Right renal pelvis (tissue), 4 donors: ENCODE data around the gene PMS1. TPM values are rescaled to one million over a fixed set of nuclear protein-coding genes. Genes with fewer than 3 reads are reported as not detected.
"Not testable (repeated sequence)": the region's sequence is repeated elsewhere in the genome, so short reads cannot be mapped to it uniquely, and the experiment has no call there.

ENCODE experiments used
- DNase-seq, 4 donors: peaks; one replicate each; pipeline ENCODE4 v3.0.0-alpha.2; 2013; ENCODE audit warnings: low read depth in 4 of 4, low spot score in 3 of 4, missing footprints in 1 of 4
- polyA plus RNA-seq, 4 donors: library from polyadenylated mRNA; unstranded; fragments of 120-200 nt; gene quantifications; one replicate each; pipeline ENCODE4 v1.2.1, GENCODE V29; 2013; ENCODE audit not compliant: insufficient read length in 4 of 4

PMS1 gene
- polyA plus RNA-seq, 4 donors: 31.2 to 42.6 (median 38.7) TPM

DNA sequence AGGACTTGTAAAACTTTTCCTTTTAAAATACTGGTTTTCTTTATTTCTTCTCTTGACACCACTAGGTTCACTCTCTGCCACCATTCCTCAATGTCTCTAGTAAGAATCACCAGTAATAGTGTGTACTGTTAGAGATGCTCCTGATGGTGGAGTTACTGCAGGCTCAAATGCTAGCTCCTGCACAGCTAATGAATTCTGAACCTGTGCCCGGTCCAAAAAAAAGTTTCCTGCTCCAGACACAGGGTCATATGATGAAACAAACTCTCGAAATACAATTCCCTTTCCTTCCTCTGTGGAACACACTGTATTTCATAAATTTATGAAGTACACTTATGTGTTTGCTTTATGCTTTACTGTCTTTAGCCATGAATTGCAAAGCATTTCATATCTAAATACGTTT lies 19.2 kb downstream of the PMS1 start:
- DNase-seq: no peak

DNA sequence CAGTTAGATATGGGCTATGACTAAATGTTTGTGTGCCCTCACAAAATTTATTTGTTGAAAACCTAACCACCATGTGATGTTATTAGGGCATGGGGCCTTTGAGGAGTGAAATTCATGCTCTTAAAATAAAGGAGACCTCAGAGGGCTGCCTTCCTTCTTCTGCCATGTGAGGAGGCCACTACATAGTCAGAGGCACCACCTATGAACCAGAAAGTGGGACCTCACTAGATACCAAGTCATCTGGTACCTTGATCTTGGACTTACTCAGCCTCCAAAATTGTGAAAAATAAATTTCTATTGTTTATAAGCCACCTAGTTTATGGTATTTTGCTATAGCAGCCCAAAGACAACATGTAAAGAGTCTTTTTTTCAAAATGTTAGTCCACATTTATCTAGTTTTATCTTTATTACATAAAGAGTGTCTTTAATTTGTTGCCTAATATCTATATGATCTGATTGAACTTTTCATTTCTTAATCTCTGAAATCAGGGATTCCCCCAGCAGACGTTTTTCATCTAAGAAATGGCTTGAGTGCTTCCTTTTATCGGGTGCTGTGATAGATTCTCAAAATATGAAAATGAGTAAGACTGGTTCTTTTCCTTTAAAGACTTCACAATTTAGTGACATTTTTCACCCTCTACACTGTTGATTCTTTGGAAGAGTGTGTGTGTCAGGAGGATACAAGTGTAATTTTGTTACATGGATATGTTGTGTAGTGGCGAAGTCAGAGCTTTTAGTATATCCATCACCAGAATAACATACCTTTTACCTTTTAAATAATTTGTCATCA lies 34.2 kb downstream of the PMS1 start:
- no peak for DNase-seq

DNA sequence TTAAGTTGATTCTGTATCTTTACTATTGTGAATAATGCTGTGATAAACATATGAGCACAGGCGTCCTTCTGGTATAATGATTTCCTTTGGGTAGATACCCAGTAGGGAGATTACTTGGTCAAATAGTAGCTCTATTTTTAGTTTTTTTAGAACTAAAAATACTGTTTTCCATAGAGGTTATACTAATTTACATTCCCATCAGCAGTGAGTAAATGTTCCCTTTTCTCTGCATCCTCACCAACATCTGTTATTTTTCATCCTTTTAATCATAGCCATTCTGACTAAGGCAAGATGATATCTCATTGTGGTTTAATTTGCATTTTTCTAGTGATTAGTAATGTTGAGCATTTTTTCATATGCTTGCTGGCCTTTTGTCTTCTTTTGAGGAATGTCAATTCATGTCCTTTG lies 35.1 kb downstream of the PMS1 start:
- DNase-seq: no peak

DNA sequence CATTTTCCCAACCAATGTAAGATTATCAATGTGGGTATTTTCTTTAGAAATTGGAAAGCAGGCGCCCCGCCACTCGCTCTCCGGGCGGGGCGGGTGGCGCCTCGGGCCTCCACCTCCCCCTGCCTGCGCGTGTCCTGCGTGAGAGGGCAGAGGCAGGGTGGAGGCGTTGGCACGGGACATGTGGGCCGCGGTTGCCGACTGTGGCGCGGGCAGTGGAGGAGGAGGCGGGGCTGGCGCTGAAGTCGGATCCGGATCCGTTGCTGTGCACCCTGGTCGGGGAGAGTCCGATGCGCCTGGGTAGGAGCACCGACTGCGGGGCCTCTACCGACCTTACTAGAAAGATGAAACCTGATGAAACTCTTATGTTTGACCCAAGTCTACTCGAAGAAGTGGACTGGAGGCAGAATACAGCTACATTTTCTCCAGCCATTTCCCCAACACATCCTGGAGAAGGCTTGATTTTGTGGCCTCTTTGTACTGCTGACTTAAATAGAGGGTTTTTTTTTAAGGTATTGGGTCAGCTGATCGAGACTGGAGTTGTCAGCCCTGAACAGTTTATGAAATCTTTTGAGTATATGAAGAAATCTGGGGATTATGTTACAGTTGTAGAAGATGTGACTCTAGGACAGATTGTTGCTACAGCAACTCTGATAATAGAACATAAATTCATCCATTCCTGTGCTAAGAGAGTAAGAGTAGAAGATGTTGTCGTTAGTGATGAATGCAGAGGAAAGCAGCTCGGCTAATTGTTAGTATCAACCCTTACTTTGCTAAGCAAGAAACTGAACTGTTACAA lies 37.9 kb downstream of the PMS1 start:
- DNase-seq: no peak

DNA sequence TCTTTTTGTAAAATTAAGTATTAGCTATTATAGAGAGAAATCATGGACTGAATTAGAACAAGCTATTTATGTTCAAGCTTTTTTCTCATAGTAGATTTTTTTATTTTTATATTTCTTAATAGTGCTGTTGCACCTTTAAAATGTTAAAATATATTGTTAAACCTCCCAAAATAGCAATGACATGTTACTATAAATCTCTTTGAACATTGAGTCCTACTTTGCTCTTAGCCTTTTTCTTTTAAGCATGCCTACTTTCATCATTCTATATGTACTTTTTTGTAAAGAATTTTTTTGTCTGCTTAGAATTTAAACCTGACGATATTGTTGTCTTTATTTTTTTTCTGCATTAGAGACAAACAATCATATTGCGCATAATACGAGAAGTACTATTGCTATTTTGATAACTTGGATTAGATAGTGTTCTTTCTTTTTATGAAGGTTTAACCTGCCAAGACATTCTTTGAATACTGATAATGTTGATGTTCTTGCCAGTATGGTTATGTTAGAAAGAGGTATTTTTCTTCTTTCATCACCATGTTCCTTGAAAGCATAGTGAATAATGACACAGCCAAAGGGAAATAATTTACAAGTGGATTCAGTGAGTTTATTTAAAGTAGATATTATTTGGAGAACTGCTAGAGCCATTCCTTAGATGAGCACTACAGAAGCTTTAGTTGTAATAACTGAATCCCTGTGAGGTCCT lies 40.6 kb downstream of the PMS1 start:
- no peak for DNase-seq

DNA sequence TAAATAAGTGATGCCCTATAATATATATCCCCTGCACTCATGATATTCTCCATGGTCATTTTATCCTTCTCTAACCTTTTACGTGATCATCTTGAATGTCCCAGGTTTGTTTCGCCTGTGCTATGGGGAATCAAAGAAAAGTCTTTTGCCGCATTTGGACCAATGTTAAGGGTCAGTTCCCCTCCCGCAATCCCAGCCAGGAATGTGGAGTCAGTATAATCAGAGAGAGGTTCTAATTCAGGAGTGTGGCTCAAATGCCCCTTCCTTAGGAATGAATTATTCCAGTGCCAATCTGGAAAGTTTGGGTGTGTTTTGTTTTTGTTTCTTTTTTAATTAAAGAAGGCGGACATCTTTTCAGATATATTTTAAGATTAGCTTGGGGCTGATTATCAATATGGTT lies 41.8 kb downstream of the PMS1 start:
- DNase-seq: no peak

DNA sequence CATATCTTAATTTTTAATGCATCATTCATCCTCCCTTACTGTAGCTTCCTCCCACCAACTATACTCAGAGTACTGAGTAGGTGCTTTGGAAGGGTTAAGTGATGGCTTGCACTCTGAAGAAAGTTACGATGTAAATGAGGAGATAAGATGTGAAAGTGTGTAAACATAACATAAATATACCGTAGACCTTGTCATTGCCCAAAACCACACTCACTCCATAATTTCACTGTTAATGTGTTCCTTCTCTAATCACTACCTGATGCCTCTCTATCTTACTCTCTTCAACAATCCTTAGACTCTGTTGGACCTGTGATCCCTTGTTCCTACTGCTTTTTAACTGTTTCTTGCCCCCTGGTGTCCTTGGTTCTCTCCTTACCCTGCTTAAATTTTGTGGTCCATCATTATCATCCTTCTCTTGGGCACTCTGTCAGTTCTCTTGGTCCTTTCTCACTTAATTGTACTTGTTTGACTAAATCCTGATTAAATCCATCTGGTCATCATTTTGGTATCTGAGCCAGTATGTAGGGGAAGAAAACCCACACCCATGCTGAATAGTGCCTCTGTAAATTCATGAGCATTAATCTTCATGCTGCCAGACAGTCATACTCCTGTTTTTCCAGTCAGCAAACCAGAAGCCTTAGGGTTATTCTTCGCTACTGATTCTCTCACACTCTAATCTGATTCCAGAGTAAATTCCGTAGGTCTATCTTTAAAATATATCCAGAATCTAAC lies 45.0 kb downstream of the PMS1 start:
- DNase-seq: no peak

DNA sequence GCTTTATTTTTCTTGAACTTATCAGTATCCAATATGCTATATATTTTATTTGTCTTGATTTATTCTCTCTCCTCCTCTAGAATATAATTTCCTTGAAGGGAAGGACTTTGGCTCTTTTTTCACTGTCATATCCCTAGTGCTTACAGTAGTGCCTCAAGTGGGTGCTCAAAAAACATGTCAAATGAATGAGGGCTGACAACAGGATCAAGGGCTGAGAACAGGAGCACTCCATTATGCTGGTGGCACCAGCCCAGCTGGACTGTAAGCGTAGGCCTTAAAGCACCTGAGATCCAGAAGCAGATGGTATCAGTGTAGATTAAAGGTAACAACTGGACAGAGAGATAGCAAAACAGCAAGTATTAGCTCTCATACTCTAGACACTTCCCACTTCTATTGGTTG lies 46.3 kb downstream of the PMS1 start:
- no peak for DNase-seq

DNA sequence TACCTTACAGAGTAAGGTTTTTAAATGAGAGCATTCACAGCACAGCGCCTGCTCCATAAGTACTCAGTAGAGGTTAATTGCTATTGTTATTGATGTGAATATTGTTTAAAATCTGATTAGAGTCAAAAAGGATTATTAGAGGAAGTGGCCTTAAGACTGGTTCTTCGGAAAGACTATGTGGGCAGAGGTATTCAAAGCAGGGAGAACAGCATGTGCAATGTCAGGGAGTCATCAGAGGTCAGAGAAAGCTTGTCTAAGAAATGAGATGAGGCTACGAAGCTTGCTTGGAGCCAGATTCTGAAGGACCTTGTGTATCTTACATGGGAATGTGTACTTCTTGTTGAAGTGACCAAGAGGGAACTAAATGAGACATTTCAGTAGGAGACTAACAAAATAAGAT lies 49.8 kb downstream of the PMS1 start:
- no peak for DNase-seq

DNA sequence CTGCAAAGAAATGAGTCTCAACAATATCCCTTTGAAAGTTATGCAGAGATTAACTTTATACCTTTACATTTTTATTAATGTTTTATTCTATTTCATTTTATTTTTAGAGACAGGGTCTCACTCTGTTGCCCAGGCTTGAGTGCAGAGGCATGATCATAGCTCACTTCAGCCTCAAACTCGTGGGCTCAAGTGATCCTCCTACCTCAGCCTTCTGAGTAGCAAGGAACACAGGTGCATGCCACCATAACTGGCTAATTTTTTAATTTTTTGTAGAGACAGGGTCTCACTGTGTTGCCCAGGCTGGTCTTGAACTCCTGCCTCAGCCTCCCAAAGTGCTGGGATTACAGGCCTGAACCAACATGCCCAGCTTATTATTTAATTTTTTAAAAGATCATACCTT lies 50.4 kb downstream of the PMS1 start:
- DNase-seq: not testable (repeated sequence)

DNA sequence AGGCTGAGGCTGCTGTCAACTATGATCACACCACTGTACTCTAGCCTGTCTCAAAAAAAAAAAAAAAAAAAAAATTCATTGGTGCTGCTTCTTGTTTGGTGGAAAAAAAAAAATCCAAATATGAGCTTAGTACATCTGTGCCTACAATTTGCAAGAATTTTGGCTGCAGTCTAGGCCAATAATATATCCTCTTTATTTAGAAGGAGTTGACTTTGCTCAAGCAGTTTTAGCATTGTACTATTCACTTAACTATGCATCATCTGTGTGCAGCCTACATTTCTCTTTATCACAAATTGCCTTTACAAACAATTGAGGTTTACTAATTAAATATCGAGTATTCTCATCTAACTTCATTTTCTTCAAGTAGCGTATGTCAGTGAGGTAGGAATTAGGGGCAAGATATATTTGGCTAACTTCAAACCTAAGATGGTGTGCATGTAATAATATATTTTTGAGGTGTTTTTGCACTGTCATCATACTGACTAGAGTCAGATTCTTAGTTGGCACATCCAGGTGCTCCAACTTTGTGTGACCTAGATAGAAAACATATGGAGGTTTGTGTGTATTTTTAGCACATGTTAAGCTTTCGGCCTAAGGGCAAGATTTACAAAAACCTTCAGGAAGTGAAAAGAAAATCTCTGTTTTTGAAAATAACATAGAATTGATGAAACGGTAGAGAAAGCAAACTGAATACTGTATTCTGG lies 51.8 kb downstream of the PMS1 start:
- DNase-seq: no peak

DNA sequence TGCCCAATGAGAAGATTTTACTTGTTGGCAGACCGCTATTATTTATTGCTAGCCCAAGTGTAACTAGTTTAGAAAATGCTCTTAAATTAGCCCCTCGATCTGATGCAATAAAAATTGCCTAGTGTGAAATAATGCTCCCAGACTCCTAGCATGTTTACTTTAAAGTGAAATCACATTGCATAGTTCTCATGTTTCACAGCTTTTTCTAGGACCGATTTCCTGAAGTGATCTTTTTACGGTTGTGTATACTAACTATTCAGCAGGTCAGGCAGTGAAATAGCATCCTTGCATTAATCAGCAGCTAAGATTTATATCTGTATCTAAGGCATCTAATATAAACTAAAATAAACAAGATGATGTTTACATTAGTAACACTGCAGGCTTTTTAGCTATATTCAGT lies 52.4 kb downstream of the PMS1 start:
- DNase-seq: peak in 3 of 4 donors; percentile 18 to 49 (median 25)

DNA sequence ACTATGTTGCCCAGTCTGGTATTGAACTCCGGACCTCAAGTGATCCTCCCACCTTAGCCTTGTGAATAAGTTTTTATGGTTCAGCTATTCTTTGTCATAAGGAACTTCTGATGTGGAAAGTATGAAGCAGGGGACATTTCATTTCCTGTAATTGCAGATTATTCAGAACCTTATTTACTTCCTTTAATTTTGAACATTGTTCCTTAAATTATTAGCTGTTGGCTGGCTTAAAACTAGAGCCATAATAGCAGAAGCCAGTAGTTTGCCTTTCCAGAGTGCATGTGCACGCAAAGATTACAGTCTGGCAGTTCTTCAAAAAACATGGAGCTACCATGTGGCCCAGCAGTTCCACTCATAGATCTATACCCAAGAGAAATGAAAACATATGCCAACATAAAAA lies 53.1 kb downstream of the PMS1 start:
- DNase-seq: no peak

DNA sequence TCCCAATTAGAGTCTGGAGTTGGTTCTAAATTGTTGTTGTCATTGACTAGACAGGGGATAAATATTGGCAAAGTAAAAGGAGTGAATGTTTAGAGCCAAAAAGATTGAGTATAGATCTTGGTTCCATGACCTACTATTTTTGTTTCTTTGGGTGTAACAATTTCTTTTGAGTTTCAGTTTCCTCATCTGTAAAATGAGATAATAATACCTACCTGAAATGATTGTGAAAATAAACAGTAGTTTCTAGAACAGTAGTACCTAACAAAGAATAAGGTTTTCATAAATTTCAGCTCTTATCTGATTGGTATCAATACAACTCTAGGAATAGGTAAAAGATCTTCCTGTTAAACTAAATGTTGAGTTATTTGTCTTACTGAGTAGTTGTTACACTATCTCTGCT lies 56.8 kb downstream of the PMS1 start:
- DNase-seq: no peak

DNA sequence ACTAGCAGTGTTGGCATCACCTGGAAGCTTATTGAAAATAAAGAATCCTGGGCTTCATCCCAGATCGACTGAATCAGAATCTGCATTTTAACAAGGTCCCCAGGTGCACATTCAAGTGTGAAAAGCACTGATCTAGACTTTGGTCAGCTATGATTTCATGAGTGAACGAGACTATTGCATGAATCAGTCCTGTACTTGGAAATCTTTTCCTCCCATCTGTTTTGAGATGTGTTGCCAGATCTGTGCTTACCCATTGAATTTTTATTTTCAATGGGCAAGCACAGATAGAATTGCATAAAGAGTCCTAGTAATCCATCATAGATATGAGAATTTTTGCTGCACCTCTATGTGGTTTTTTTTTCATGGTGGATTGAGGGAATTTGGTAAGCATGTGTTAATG lies 64.0 kb downstream of the PMS1 start:
- no peak for DNase-seq

DNA sequence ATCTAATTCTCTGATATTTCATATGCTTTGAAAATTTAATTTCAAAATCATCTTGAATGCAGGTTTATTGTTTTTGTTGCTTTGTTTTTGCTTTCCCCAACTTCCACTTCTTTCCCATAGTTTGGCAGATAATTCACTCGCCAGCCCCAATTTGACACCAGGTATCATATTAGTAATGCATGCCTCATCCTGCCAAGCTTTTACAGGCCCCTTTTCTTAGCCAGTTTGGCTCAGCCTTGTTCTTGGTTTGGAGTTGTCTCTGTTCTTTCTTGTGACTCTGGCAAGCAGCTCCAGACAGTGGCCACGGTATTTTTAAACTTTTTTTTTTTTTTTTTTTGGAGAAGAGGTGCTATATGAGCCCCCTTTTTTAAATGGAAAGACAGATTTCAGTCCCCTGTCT lies 65.3 kb downstream of the PMS1 start:
- no peak for DNase-seq

DNA sequence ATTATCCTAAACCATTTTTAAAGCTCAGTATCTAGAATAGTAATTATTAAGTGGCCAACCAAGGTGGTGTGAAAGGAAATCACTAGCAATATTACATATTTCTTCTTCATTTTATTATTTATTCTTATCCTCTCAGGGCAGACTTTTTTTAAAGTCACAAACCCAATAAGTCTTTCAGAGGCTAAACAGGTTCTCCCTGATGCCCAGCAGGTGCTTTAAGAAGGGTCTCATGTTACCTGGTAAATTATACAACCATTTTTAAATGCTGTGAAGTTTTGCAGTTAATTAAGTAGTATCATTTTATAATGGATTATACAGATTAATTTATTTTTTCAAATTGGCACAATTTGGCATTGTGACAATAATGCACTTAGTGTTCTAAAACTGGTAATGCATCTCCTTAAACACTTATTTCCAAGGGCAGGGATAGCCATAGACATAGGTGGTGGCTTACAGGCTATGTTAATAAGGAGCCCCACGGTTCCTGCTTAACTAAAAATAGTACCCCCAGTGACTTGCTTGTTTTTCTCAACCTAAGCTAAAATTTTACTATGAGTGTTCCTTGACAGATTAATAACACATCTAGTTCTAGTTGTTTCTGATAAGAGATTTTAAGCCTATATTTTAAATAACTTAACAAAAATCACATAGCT lies 67.0 kb downstream of the PMS1 start:
- no peak for DNase-seq

DNA sequence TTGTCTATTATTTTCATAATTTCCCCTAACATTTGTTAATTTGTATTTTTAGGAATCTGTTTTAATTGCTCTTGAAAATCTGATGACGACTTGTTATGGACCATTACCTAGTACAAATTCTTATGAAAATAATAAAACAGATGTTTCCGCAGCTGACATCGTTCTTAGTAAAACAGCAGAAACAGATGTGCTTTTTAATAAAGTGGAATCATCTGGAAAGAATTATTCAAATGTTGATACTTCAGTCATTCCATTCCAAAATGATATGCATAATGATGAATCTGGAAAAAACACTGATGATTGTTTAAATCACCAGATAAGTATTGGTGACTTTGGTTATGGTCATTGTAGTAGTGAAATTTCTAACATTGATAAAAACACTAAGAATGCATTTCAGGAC lies 69.9 kb downstream of the PMS1 start:
- no peak for DNase-seq

DNA sequence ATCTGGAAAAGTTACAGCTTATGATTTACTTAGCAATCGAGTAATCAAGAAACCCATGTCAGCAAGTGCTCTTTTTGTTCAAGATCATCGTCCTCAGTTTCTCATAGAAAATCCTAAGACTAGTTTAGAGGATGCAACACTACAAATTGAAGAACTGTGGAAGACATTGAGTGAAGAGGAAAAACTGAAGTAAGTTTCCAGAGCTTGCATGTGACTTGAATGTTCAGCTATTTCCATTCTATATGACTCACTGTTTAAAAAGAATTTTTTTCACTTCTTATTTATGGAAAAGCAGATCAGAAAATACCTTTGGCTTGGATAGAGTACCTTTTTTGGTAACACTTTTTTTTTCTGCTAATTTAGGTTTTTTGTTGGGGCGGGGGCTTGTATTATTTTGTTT lies 70.7 kb downstream of the PMS1 start:
- no peak for DNase-seq

DNA sequence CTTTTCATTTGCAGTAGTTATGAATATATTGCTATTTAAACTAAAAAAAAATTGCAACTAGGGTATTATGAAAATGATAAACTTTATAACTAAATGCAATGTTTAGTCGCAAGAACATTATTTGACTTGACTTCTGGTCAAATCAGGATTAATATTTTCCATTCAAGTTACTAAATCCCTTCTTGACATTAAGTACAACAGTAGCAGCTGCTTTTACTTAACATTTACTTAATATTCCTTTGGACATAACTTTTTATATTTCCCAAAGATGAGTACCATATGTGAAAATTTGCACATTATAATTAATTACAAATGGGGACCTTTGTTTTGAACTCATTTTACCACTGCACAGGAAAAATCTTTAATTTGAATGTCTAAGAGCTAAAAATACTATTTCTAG lies 74.0 kb downstream of the PMS1 start:
- no peak for DNase-seq
